Brain microvascular endothelial cell (primary cell): Measurements from ENCODE around the gene MBTD1.

Source experiments
- DNase-seq: peaks from one replicate; pipeline ENCODE4 v3.0.0-alpha.2; 2020
- H3K27ac ChIP-seq: fragments of 250-450 bp; sonication (Bioruptor Pico); 2 replicates; pipeline ENCODE4 v1.5.1; 2020; ENCODE audit warnings: mild to moderate bottlenecking, moderate library complexity
- H3K27me3 ChIP-seq: fragments of 250-450 bp; sonication (Bioruptor Pico); replicated peaks from 2 replicates; pipeline ENCODE4 v1.5.1; 2020; ENCODE audit warnings: mild to moderate bottlenecking
- H3K36me3 ChIP-seq: fragments of 250-450 bp; sonication (Bioruptor Pico); replicated peaks from 2 replicates; pipeline ENCODE4 v1.5.1; 2020; ENCODE audit warnings: mild to moderate bottlenecking
- H3K4me3 ChIP-seq: 2 replicates; pipeline ENCODE4 v1.5.1; 2011; ENCODE audit warnings: low read depth, mild to moderate bottlenecking, control low read depth, low read length, moderate library complexity
- in situ Hi-C: cut with HindIII; loops from 2 replicates; pipeline ENCODE4 v1.10.0; 2017; ENCODE audit warnings: low sequenced_read_pairs, low pct_ligation_motif_present
- TF ChIP-seq, protein P1 (sequence below): IDR thresholded peaks from 2 replicates; pipeline ENCODE4 v1.5.1; 2011; ENCODE audit warnings: low read depth, mild to moderate bottlenecking, moderate library complexity, low read length, control low read depth, inconsistent platforms; ENCODE audit errors: missing control alignments

MBTD1 gene

DNA sequence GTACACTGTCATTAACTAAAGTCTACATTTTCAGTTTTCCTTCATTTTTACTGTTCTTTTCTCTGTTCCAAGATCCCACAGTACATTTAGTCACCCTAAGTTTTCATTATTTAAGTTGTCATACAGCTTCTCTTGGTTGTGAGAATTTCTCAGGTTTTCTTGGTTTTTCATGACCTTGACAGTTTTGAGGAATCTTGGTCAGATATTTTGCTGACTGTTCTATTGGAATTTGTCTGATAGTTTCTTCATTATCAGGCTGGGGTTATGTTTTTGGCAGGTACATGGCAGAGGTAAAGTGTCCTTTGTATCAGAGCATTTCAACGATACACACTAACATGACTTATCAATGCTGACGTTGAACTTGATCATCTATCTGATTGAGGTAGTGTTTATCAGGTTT is 19.6 kb downstream of the MBTD1 start:
- H3K36me3 ChIP-seq = no peaks in the 10 kb centered on the region
- TF ChIP-seq, protein P1, sequence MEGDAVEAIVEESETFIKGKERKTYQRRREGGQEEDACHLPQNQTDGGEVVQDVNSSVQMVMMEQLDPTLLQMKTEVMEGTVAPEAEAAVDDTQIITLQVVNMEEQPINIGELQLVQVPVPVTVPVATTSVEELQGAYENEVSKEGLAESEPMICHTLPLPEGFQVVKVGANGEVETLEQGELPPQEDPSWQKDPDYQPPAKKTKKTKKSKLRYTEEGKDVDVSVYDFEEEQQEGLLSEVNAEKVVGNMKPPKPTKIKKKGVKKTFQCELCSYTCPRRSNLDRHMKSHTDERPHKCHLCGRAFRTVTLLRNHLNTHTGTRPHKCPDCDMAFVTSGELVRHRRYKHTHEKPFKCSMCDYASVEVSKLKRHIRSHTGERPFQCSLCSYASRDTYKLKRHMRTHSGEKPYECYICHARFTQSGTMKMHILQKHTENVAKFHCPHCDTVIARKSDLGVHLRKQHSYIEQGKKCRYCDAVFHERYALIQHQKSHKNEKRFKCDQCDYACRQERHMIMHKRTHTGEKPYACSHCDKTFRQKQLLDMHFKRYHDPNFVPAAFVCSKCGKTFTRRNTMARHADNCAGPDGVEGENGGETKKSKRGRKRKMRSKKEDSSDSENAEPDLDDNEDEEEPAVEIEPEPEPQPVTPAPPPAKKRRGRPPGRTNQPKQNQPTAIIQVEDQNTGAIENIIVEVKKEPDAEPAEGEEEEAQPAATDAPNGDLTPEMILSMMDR = no peak
- no peaks in the 10 kb centered on the region for H3K27me3 ChIP-seq
- H3K4me3 ChIP-seq = no peak overlapping the region
- H3K27ac ChIP-seq = no peak overlapping the region
- no peak for DNase-seq
- in situ Hi-C loops = no loop called here

DNA sequence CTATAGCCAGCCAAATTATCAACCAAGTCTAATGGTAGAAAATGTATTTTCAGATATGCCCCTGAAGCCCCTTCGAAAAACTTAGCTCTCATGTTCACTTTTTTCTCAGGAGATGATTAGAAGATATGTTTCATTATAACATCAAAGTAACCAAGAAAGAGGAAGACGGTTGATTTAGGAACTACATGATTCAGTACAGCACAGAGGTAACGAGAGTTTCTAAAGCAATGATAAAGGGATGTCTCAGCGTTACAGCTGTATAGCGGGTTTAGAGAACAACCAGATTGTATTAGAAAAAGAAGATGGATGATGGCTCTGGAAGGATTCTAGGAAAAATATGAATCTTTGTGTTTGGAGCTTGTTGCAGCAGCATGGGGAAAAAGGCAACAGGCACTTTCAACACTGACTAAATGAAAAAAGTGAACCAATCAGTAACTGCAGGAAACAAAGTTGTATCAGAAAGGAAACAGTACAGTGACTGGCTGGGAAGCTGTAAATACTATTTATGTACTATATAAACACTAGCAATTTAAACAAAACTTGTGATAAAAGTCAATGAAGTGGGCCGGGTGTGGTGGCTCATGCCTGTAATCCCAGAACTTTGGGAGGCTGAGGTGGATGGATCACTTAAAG is 21.5 kb downstream of the MBTD1 start:
- TF ChIP-seq, protein P1 = no peak
- Histone ChIP-seq H3K4me3 (no peak overlapping the region), H3K27me3 (no peaks in the 10 kb centered on the region), H3K36me3 (no peaks in the 10 kb centered on the region), H3K27ac (no peak overlapping the region)
- in situ Hi-C loops = no loop called here
- no peak for DNase-seq

DNA sequence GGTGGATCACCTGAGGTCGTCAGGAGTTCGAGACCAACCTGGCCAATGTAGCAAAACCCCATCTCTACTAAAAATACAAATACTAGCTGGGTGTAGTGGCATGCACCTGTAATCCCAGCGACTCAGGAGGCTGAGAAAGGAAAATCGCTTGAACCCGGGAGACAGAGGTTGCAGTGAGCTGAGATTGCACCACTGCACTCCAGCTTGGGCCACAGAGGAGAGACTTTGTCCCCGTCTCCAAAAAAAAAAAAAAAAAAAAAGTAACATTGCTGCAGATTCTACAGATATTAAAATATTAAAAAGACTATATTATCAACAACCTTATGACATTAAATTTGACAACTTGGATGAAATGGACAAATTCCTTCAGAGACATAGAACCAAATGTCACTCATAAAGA is 25.7 kb downstream of the MBTD1 start:
- Histone ChIP-seq H3K27ac (no peak overlapping the region), H3K4me3 (no peak overlapping the region), H3K27me3 (no peaks in the 10 kb centered on the region), H3K36me3 (no peaks in the 10 kb centered on the region)
- TF ChIP-seq, protein P1 = no peak
- in situ Hi-C loops = no loop called here
- no peak for DNase-seq

DNA sequence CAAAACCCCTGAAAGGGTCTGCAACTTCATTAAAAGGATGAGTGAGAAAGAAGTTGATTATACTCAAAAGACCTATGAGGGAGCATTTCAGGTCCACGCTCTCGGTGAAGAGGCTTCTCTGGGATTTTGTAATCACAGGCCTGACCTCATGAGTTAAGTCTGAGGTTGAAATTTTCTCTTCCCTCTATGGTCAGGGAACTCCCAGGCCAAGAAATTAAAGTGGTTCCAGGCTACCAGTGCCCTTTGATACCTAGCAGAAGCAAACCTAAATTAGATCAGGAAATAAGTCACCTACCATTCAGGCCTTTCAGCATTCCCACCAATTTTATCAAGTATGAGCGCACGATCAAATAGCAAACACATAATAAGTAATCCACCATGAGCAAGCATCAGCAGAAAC is 27.9 kb downstream of the MBTD1 start:
- H3K27ac ChIP-seq = no peak overlapping the region
- DNase-seq = no peak

DNA sequence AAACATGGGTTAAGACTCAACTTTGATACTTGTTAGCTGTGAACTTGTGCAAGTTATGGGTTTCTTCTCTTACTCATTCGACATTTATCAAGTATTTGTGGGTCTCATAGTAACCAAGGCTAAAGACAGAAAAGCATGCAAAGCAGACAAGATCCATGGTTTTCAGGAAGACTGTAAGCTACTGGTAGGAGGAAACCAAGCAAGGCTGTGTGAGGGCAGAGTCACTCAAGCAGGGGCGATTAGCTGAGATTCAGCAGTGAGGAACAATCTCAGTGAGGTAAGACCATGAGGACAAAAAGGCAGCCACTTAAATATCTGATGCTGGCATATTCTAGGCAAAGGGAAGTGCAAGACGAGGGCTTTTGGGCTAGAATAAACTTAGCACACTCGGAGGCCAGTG is 29.5 kb downstream of the MBTD1 start:
- no peaks in the 10 kb centered on the region for H3K36me3 ChIP-seq
- DNase-seq = no peak
- no peak overlapping the region for H3K27ac ChIP-seq
- H3K27me3 ChIP-seq = no peaks in the 10 kb centered on the region
- no peak overlapping the region for H3K4me3 ChIP-seq
- in situ Hi-C loops = no loop called here
- TF ChIP-seq, protein P1 = no peak

More for the DNA sequence above, 27.9 kb downstream of the MBTD1 start:
- H3K4me3 ChIP-seq = no peak overlapping the region
- TF ChIP-seq, protein P1 = no peak
- in situ Hi-C loops = no loop called here
- H3K27me3 ChIP-seq = no peaks in the 10 kb centered on the region
- H3K36me3 ChIP-seq = no peaks in the 10 kb centered on the region

DNA sequence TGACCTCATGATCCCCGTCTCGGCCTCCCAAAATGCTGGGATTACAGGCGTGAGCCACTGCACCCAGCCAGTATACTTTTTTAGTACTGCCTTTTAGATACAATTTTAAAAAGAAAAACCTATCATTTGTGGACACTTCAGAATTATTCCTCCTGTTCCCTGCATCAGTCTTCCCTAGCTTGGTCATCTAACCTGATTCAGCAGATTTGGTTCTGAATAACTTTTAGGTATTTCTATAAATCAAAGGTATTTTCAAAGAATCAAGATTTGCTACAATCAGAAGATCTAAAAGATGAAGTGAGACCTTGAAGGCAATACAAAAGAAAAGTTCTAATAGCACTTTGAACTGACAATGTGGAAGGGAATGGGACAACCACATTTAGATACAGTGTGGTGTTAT is 30.0 kb downstream of the MBTD1 start:
- TF ChIP-seq, protein P1 = no peak
- DNase-seq = no peak
- no peak overlapping the region for H3K27ac ChIP-seq
- H3K4me3 ChIP-seq = no peak overlapping the region
- H3K27me3 ChIP-seq = no peaks in the 10 kb centered on the region
- H3K36me3 ChIP-seq = no peaks in the 10 kb centered on the region
- in situ Hi-C loops = no loop called here
